ENCODE measurements around the gene TMEM255B. TPM values are rescaled to one million over a fixed set of nuclear protein-coding genes. Genes with fewer than 3 reads are reported as not detected.

Gene TMEM255B
- total RNA-seq, 1 experiment from 2014 or later: 2.8 TPM

GRCh38 chr13:113762538-113762937 lies 3.5 kb downstream of the TMEM255B start:
- H2AK5ac ChIP-seq (ENCODE audit: insufficient read length, low read length): no peak overlapping the region
- H3K23me2 ChIP-seq (ENCODE audit: insufficient read length, low read depth, low read length, poor library complexity, severe bottlenecking): peaks cover 13% of the 10 kb centered on the region
- DNase-seq: no peak
- H2BK15ac ChIP-seq (ENCODE audit: low read depth, low read length): no peak overlapping the region
- no peak for TF ChIP-seq CTCF (conservative IDR thresholded peaks at IDR 0.05)
- Mint-ChIP-seq H3K36me3 (ENCODE audit: insufficient read depth in 1 of 3, low read depth in 3 of 3) (no peaks in the 10 kb centered on the region; a peak in 1 of 7 replicates), H3K4me3 (no peak overlapping the region), H3K27ac (no peak overlapping the region), H3K9me3 (peaks cover 0 to 3% of the 10 kb centered on the region in 2 experiments; a peak in 1 of 5 replicates), H3K4me1 (peaks cover 21 to 33% of the 10 kb centered on the region in 2 experiments), H3K27me3 (ENCODE audit: low read depth) (peaks cover 46% of the 10 kb centered on the region)
- no peak overlapping the region for H2BK12ac ChIP-seq (ENCODE audit: insufficient read length, low read depth, low read length)
- no peaks in the 10 kb centered on the region for H4K20me1 ChIP-seq (ENCODE audit: control insufficient read depth, insufficient read depth, insufficient read length)
- H3K23ac ChIP-seq (ENCODE audit: insufficient read length, low read depth, low read length): no peak overlapping the region
- no peak overlapping the region for H3K14ac ChIP-seq (ENCODE audit: insufficient read depth, low read length)
- no peak overlapping the region for H4K91ac ChIP-seq (ENCODE audit: insufficient read length, low read depth, low read length)
- no peak overlapping the region for H3K4me2 ChIP-seq (ENCODE audit: insufficient read depth, insufficient read length, low read length)
- no peak overlapping the region for H2AFZ ChIP-seq (ENCODE audit: low read length)
- H3K27ac ChIP-seq (ENCODE audit: insufficient read length, low read depth, low read length): no peak overlapping the region
- H3K27me3 ChIP-seq (ENCODE audit: insufficient read depth, low read length): peaks cover 9% of the 10 kb centered on the region; the same call in 1 of the 2 replicates
- H3K4me1 ChIP-seq (ENCODE audit: insufficient read depth, low read length): no peaks in the 10 kb centered on the region
- H3K56ac ChIP-seq (ENCODE audit: insufficient read length, low read depth, low read length): no peak overlapping the region
- no peak overlapping the region for H3K9ac ChIP-seq (ENCODE audit: extremely low read depth, insufficient read length, low read length)
- H3K79me1 ChIP-seq (ENCODE audit: insufficient read depth, low read depth, low read length, poor library complexity, severe bottlenecking): no peaks in the 10 kb centered on the region
- H3K18ac ChIP-seq (ENCODE audit: insufficient read length, low read depth, low read length): no peak overlapping the region
- no peak overlapping the region for H3K4ac ChIP-seq (ENCODE audit: low read depth, low read length)
- H2BK20ac ChIP-seq (ENCODE audit: low read depth, low read length, poor library complexity, severe bottlenecking): no peak overlapping the region
- H2BK5ac ChIP-seq (ENCODE audit: insufficient read length, low read length): no peak overlapping the region
- H4K8ac ChIP-seq (replicated peaks; ENCODE audit: insufficient read length, low read depth, low read length): no peak overlapping the region
- H2BK120ac ChIP-seq (ENCODE audit: low read depth, low read length, poor library complexity, severe bottlenecking): no peak overlapping the region
- WGBS (ENCODE audit: extremely low coverage, insufficient read length, low lambda C conversion rate): no CpG with 5 or more reads among the region's 11 CpGs
- H3K79me2 ChIP-seq (ENCODE audit: insufficient read depth, low read length): no peaks in the 10 kb centered on the region
- no peak overlapping the region for H4K5ac ChIP-seq (ENCODE audit: insufficient read length, low read depth, low read length)
- no peak overlapping the region for H3T11ph ChIP-seq (ENCODE audit: low read length)
- no peaks in the 10 kb centered on the region for H3K9me3 ChIP-seq (ENCODE audit: control insufficient read depth, low read depth, low read length)

Data from H9 (cell line).